Liver (tissue), 3 donors: Measurements from ENCODE around the gene MGAT5.

Source experiments
- GABPA ChIP-seq, 2 donors: IDR thresholded peaks in 1 of 2; conservative IDR thresholded peaks in 1 of 2; 2 replicates each; pipeline ENCODE4 v1.6.1; 2016; ENCODE audit warnings: antibody characterized with exemption in 2 of 2, mild to moderate bottlenecking in 1 of 2, moderate library complexity in 1 of 2
- JUND ChIP-seq, 2 donors: IDR thresholded peaks; 2 replicates each; pipeline ENCODE4 v1.6.1; 2016; ENCODE audit warnings: antibody characterized with exemption in 2 of 2
- SP1 ChIP-seq: IDR thresholded peaks from 2 replicates; pipeline ENCODE4 v1.6.1; 2018; ENCODE audit warnings: antibody characterized with exemption, mild to moderate bottlenecking
- TF ChIP-seq, protein P1 (sequence below): fragments of 150-350 bp; IDR thresholded peaks from 2 replicates; pipeline ENCODE4 v1.5.1; 2017; ENCODE audit warnings: improper control_type of control experiment, low read depth, low read length; ENCODE audit not compliant: missing input control
- TF ChIP-seq, protein P2 (sequence below): IDR thresholded peaks from 2 replicates; pipeline ENCODE4 v1.6.1; 2016; ENCODE audit warnings: antibody characterized with exemption
- TF ChIP-seq, protein P3 (sequence below): IDR thresholded peaks from 2 replicates; pipeline ENCODE4 v1.6.1; 2016; ENCODE audit warnings: antibody characterized with exemption
- donor health status: healthy.
- donor health status: healthy.

- TF ChIP-seq, protein P1, sequence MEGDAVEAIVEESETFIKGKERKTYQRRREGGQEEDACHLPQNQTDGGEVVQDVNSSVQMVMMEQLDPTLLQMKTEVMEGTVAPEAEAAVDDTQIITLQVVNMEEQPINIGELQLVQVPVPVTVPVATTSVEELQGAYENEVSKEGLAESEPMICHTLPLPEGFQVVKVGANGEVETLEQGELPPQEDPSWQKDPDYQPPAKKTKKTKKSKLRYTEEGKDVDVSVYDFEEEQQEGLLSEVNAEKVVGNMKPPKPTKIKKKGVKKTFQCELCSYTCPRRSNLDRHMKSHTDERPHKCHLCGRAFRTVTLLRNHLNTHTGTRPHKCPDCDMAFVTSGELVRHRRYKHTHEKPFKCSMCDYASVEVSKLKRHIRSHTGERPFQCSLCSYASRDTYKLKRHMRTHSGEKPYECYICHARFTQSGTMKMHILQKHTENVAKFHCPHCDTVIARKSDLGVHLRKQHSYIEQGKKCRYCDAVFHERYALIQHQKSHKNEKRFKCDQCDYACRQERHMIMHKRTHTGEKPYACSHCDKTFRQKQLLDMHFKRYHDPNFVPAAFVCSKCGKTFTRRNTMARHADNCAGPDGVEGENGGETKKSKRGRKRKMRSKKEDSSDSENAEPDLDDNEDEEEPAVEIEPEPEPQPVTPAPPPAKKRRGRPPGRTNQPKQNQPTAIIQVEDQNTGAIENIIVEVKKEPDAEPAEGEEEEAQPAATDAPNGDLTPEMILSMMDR: no peak
- TF ChIP-seq, protein P2, sequence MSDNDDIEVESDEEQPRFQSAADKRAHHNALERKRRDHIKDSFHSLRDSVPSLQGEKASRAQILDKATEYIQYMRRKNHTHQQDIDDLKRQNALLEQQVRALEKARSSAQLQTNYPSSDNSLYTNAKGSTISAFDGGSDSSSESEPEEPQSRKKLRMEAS: no peak
- TF ChIP-seq, protein P3, sequence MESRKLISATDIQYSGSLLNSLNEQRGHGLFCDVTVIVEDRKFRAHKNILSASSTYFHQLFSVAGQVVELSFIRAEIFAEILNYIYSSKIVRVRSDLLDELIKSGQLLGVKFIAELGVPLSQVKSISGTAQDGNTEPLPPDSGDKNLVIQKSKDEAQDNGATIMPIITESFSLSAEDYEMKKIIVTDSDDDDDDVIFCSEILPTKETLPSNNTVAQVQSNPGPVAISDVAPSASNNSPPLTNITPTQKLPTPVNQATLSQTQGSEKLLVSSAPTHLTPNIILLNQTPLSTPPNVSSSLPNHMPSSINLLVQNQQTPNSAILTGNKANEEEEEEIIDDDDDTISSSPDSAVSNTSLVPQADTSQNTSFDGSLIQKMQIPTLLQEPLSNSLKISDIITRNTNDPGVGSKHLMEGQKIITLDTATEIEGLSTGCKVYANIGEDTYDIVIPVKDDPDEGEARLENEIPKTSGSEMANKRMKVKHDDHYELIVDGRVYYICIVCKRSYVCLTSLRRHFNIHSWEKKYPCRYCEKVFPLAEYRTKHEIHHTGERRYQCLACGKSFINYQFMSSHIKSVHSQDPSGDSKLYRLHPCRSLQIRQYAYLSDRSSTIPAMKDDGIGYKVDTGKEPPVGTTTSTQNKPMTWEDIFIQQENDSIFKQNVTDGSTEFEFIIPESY: no peak
- TF ChIP-seq JUND (IDR thresholded peaks at IDR 0.05) (no peak), GABPA (IDR thresholded peaks at IDR 0.05 in 1 of 2, conservative IDR thresholded peaks at IDR 0.05 in 1 of 2) (no peak), SP1 (no peak)
Observed at GRCh38 chr2:134336921-134337320, 83.0 kb downstream of the MGAT5 start.
